K562 (cell line): ENCODE results near the gene MOB1B.

ENCODE experiments used
- CHD2 ChIP-seq: IDR thresholded peaks from 2 replicates; pipeline ENCODE4 v1.6.1; 2011; ENCODE audit warnings: low read depth, low read length
- HOXB6 ChIP-seq: fragments of 250-450 bp; sonication (Bioruptor Pico); IDR thresholded peaks from 2 replicates; pipeline ENCODE4 v1.5.1; 2022; ENCODE audit warnings: mild to moderate bottlenecking, borderline replicate concordance
- KDM5B ChIP-seq: fragments of 200-600 bp; sonication (generic); IDR thresholded peaks from 2 replicates; pipeline ENCODE4 v1.6.1; 2012; ENCODE audit warnings: low read depth, mild to moderate bottlenecking, moderate library complexity, low read length, control low read depth, inconsistent platforms; ENCODE audit not compliant: insufficient replicate concordance
- MAZ ChIP-seq, 2 experiments: fragments of 450-650 bp in 1 of 2; sonication (generic) in 1 of 2; formaldehyde crosslinking; IDR thresholded peaks in 1 of 2; conservative IDR thresholded peaks in 1 of 2; 2 replicates each; pipeline versions ENCODE4 v1.4.0 to v1.5.0; 2020; ENCODE audit warnings: mild to moderate bottlenecking in 1 of 2, missing genetic modification reagents in 1 of 2
- NR0B1 ChIP-seq: fragments of 450-650 bp; IDR thresholded peaks from one replicate; pipeline ENCODE4 v1.6.1; 2018; ENCODE audit warnings: mild to moderate bottlenecking, moderate library complexity; ENCODE audit not compliant: partially characterized antibody
- PPARD ChIP-seq: fragments of 250-450 bp; sonication (Bioruptor Pico); IDR thresholded peaks from 2 replicates; pipeline ENCODE4 v1.8.0; 2022; ENCODE audit warnings: inconsistent platforms, mild to moderate bottlenecking, moderate library complexity
- STAT5B ChIP-seq: fragments of 250-450 bp; sonication (Bioruptor Pico); IDR thresholded peaks from 2 replicates; pipeline ENCODE4 v1.8.0; 2021; ENCODE audit warnings: mild to moderate bottlenecking, inconsistent platforms
- ZNF232 ChIP-seq: sonication (generic); formaldehyde crosslinking; IDR thresholded peaks from 2 replicates; pipeline ENCODE4 v1.8.0; 2022; ENCODE audit warnings: mild to moderate bottlenecking, missing genetic modification reagents

- TF ChIP-seq HOXB6 (CRISPR knock-in tag) (no peak), PPARD (no peak), NR0B1 (no peak), KDM5B (no peak), MAZ (CRISPR knock-in tag; conservative IDR thresholded peaks at IDR 0.05 in 1 of 2, IDR thresholded peaks at IDR 0.05 in 1 of 2) (no peak), CHD2 (no peak), ZNF232 (CRISPR knock-in tag) (no peak), STAT5B (CRISPR knock-in tag) (no peak)
These were observed 42.9 kb downstream of the MOB1B start for GRCh38 chr4:70945046-70945445.
